ENCODE measurements around the gene COL27A1. TPM values are rescaled to one million over a fixed set of nuclear protein-coding genes. Genes with fewer than 3 reads are reported as not detected.

The COL27A1 gene
- total RNA-seq, 2 experiments from 2014 or later = 8.4 to 9.7 TPM

DNA sequence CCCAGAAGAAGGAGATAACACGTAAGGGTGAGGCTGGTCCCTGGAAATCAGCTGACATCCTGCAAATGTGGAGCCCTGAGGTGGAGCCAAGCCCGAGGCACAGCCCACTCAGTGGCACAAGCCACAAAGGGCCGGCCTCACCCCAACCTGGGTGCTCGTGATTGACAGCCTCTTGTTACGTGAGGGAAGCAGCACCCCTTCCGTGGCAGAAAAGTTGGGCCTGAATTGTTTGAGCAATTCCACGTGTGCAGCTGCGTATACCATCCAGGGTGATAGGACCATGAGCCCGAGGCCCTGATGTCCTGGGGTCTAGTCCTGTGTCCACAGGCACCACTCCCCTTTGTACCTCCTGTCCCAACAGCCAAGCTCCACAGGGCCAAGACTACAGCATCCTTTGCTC, 179.2 kb downstream of the COL27A1 start:
- DNase-seq = no peak
- TF ChIP-seq, protein P1, sequence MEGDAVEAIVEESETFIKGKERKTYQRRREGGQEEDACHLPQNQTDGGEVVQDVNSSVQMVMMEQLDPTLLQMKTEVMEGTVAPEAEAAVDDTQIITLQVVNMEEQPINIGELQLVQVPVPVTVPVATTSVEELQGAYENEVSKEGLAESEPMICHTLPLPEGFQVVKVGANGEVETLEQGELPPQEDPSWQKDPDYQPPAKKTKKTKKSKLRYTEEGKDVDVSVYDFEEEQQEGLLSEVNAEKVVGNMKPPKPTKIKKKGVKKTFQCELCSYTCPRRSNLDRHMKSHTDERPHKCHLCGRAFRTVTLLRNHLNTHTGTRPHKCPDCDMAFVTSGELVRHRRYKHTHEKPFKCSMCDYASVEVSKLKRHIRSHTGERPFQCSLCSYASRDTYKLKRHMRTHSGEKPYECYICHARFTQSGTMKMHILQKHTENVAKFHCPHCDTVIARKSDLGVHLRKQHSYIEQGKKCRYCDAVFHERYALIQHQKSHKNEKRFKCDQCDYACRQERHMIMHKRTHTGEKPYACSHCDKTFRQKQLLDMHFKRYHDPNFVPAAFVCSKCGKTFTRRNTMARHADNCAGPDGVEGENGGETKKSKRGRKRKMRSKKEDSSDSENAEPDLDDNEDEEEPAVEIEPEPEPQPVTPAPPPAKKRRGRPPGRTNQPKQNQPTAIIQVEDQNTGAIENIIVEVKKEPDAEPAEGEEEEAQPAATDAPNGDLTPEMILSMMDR (IDR thresholded peaks at IDR 0.05) = no peak
- ChIA-PET POLR2A (no interaction called here), CTCF (no interaction called here)
- H3K36me3 Mint-ChIP-seq (ENCODE audit: low read depth) = peaks cover 47% of the 10 kb centered on the region
- no peak for ATAC-seq
- H3K27me3 Mint-ChIP-seq = no peaks in the 10 kb centered on the region
- H3K9me3 Mint-ChIP-seq = peaks cover 8% of the 10 kb centered on the region
- H3K4me3 Mint-ChIP-seq = no peak overlapping the region
- intact Hi-C loops (cut with micrococcal nuclease) = no loop called here
- H3K4me1 Mint-ChIP-seq (ENCODE audit: low read depth) = peaks cover 31% of the 10 kb centered on the region
- no peak overlapping the region for H3K27ac Mint-ChIP-seq

DNA sequence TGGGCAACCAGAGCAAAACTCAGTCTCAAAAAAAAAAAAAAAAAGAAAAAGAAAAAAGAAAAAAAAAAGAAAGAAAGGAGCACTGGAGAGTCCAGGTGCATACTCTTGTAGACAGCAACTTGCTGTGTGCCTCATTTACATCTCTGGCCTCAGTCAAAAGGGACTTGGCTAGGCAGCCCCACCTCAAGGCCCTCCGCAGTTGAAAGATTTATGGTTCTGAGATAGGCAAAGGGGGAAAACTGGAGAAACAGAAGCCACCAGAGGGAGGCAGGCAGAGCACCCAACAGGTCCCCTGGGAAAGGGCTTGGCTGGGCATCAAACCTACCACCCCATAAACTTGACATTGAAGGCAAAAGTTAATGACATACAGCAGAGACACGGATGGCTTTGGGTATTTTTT, 180.4 kb downstream of the COL27A1 start:
- Mint-ChIP-seq H3K4me1 (ENCODE audit: low read depth) (peaks cover 37% of the 10 kb centered on the region), H3K36me3 (ENCODE audit: low read depth) (peaks cover 58% of the 10 kb centered on the region), H3K9me3 (peaks cover 8% of the 10 kb centered on the region), H3K27me3 (no peaks in the 10 kb centered on the region), H3K27ac (no peak overlapping the region), H3K4me3 (no peak overlapping the region)
- ChIA-PET CTCF (interaction anchor here (1.4 to 9.9 kb wide), 2 partner anchors 52 to 71 kb away, joined by 4 to 98 read pairs; partner anchors contain the start of gene AKNA), POLR2A (no interaction called here)
- TF ChIP-seq, protein P1 (IDR thresholded peaks at IDR 0.05) = no peak
- intact Hi-C loops (cut with micrococcal nuclease) = no loop called here
- ATAC-seq (no peak), DNase-seq (no peak)

DNA sequence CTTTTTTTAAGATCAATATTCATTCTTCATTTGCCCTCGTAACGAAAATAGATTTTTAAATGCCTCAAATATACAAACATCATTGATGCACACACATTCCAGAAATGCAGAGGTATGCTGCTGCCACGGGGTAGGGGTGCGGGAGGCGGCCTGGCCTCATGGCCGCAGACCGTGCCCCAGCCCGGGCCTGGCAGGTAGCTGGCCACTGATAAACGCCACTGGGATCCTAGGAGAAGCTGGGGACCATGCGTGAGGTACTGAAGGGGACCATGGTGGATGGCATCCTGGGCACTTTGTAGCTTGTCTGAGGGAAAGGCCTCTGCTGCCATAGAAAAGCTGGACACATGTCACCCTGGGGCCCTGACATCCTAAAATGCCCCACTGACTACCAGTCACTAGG, 180.8 kb downstream of the COL27A1 start:
- CTCF ChIA-PET = interaction anchor here (1.3 to 9.9 kb wide), 3 partner anchors 15 to 70 kb away, joined by 3 to 98 read pairs (median 4); partner anchors contain the start of gene AKNA
- H3K27ac Mint-ChIP-seq = peak overlapping the region; percentile 55
- DNase-seq (no peak), ATAC-seq (no peak)
- H3K4me1 Mint-ChIP-seq (ENCODE audit: low read depth) = peaks cover 33% of the 10 kb centered on the region
- no peak overlapping the region for H3K4me3 Mint-ChIP-seq
- H3K9me3 Mint-ChIP-seq = peaks cover 8% of the 10 kb centered on the region
- no peaks in the 10 kb centered on the region for H3K27me3 Mint-ChIP-seq
- peaks cover 61% of the 10 kb centered on the region for H3K36me3 Mint-ChIP-seq (ENCODE audit: low read depth)
- POLR2A ChIA-PET = interaction anchor here (0.9 to 18.4 kb wide), 3 partner anchors 11 to 48 kb away, joined by 4 to 277 read pairs (median 4); partner anchors contain the start of gene AKNA
- TF ChIP-seq, protein P1 (IDR thresholded peaks at IDR 0.05) = no peak
- intact Hi-C loops (cut with micrococcal nuclease) = no loop called here

DNA sequence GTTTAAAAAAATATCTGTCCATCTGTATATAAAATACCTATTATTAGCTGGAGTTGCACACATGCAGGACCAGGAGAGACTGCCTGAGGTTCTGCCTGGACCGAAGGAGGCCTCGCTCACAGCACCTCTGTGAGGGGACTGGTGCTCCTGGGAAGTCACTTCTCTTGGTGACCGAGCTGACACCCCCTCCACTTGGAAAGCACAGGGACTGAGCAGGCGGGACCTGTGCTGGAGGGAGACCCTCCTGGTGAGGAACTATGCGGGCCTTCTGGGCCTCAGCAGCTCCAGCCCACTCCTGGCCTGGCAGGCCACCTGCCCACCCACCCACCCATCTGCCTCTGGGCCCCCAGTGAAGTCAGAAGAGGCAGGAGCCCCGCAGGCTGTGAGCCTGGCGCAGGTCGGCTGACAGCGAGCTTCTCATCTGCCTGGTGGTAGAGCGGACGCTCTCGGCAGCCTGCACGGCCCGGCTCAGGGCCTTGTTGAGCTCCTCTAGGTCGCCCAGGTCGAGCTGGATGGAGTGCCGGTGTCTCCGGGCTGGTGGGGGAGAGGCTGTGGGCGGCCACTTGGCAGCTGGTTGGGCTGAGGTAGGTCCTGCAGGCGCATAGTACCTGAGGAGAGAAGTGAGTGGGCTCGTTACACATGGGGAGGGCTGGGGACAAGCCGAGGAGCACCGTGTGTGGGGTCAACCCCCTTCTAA, 181.5 kb downstream of the COL27A1 start:
- ChIA-PET POLR2A (interaction anchor here (0.8 to 18.4 kb wide), 4 partner anchors 10 to 48 kb away, joined by 4 to 277 read pairs (median 4); partner anchors contain the start of gene AKNA), CTCF (interaction anchor here (0.6 to 9.9 kb wide), 4 partner anchors 13 to 69 kb away, joined by 3 to 98 read pairs (median 4); partner anchors contain the start of gene AKNA)
- DNase-seq (no peak), ATAC-seq (no peak)
- H3K4me3 Mint-ChIP-seq = no peak overlapping the region
- peaks cover 32% of the 10 kb centered on the region for H3K4me1 Mint-ChIP-seq (ENCODE audit: low read depth)
- H3K27ac Mint-ChIP-seq = peak overlapping the region; percentile 61
- H3K9me3 Mint-ChIP-seq = peaks cover 8% of the 10 kb centered on the region
- no peaks in the 10 kb centered on the region for H3K27me3 Mint-ChIP-seq
- intact Hi-C loops (cut with micrococcal nuclease) = no loop called here
- peaks cover 68% of the 10 kb centered on the region for H3K36me3 Mint-ChIP-seq (ENCODE audit: low read depth)
- TF ChIP-seq, protein P1 (IDR thresholded peaks at IDR 0.05) = no peak

DNA sequence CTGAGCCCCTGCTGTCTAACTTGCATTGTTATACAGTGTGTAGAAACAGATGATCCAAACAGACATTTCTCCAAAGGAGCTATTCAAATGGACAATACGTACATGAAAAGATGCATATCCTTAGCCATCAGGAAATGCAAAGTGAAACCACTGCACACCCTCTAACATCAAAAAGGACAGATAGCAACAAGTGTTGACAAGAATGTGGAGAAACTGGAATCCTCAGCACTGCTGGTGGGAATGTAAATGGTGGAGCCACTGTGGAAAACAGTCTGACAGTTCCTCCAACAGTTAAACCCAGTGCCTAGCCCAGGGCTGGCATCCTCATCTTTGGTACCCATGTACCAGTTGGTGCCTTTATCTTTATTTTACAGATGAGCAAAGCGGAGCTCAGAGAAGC, 182.8 kb downstream of the COL27A1 start:
- CTCF ChIA-PET = interaction anchor here (0.7 to 9.9 kb wide), 8 partner anchors 9 to 67 kb away, joined by 3 to 98 read pairs (median 9); partner anchors contain the start of gene AKNA
- POLR2A ChIA-PET = interaction anchor here (0.7 to 18.4 kb wide), 2 partner anchors 10 to 46 kb away, joined by 3 to 277 read pairs; partner anchors contain the start of gene AKNA
- peak overlapping the region; percentile 50 for H3K27ac Mint-ChIP-seq
- H3K4me3 Mint-ChIP-seq = no peak overlapping the region
- H3K36me3 Mint-ChIP-seq (ENCODE audit: low read depth) = peaks cover 77% of the 10 kb centered on the region
- TF ChIP-seq, protein P1 (IDR thresholded peaks at IDR 0.05) = no peak
- ATAC-seq (no peak), DNase-seq (no peak)
- H3K27me3 Mint-ChIP-seq = no peaks in the 10 kb centered on the region
- intact Hi-C loops (cut with micrococcal nuclease) = no loop called here
- peaks cover 8% of the 10 kb centered on the region for H3K9me3 Mint-ChIP-seq
- peaks cover 27% of the 10 kb centered on the region for H3K4me1 Mint-ChIP-seq (ENCODE audit: low read depth)
